Lower leg skin (tissue), 3 donors: Measurements from ENCODE around the gene LIN52.

Source experiments
- POLR2A ChIP-seq, 2 donors: fragments of 450-650 bp; IDR thresholded peaks; one replicate each; pipeline ENCODE4 v1.6.1; 2016 to 2017; ENCODE audit warnings: antibody characterized with exemption in 2 of 2, mild to moderate bottlenecking in 1 of 2, moderate library complexity in 1 of 2
- TF ChIP-seq, protein P1 (sequence below), 3 donors: fragments of 450-650 bp; IDR thresholded peaks; one replicate each; pipeline ENCODE4 v1.5.1; 2016; ENCODE audit warnings: antibody characterized with exemption in 3 of 3, mild to moderate bottlenecking in 3 of 3, moderate library complexity in 2 of 3

GRCh38 chr14:74140374-74140850 lies 55.7 kb downstream of the LIN52 start:
- TF ChIP-seq, protein P1, sequence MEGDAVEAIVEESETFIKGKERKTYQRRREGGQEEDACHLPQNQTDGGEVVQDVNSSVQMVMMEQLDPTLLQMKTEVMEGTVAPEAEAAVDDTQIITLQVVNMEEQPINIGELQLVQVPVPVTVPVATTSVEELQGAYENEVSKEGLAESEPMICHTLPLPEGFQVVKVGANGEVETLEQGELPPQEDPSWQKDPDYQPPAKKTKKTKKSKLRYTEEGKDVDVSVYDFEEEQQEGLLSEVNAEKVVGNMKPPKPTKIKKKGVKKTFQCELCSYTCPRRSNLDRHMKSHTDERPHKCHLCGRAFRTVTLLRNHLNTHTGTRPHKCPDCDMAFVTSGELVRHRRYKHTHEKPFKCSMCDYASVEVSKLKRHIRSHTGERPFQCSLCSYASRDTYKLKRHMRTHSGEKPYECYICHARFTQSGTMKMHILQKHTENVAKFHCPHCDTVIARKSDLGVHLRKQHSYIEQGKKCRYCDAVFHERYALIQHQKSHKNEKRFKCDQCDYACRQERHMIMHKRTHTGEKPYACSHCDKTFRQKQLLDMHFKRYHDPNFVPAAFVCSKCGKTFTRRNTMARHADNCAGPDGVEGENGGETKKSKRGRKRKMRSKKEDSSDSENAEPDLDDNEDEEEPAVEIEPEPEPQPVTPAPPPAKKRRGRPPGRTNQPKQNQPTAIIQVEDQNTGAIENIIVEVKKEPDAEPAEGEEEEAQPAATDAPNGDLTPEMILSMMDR (IDR thresholded peaks at IDR 0.05): no peak
- TF ChIP-seq POLR2A (IDR thresholded peaks at IDR 0.05): no peak
